PC-9 (cell line): ENCODE results near the gene IDNK. TPM values are rescaled to one million over a fixed set of nuclear protein-coding genes. Genes with fewer than 3 reads are reported as not detected.

Experiments
- BruUV-seq: library from RNA; stranded (reverse); fragments of 400-500 nt; replicated peaks from 2 replicates; lab custom pipeline; 2021; lab: Mats Ljungman, UMichigan
- CTCF ChIA-PET: fragments of 300-600 bp; sonication (Branson Sonifier 250); formaldehyde crosslinking; loops from one replicate; lab custom pipeline; 2022; ENCODE audit warnings: antibody characterized with exemption; lab: Charles Lee
- POLR2A ChIA-PET: fragments of 300-600 bp; sonication (Branson Sonifier 250); formaldehyde crosslinking; loops from one replicate; lab custom pipeline; 2022; ENCODE audit warnings: antibody characterized with exemption; ENCODE audit not compliant: unreplicated experiment; lab: Charles Lee
- DNase-seq, 2 experiments: peaks; one replicate each; pipeline versions ENCODE4 v3.0.0 to v3.0.0-alpha.2; 2015 to 2022; ENCODE audit warnings: mixed read lengths in 1 of 2
- H2AFZ ChIP-seq: fragments of 200-600 bp; sonication (generic); 2 replicates; pipeline ENCODE4 v1.8.1; 2017; ENCODE audit warnings: antibody characterized with exemption
- H3F3A ChIP-seq: fragments of 200-600 bp; sonication (generic); 2 replicates; pipeline ENCODE4 v1.8.1; 2017; ENCODE audit warnings: antibody characterized with exemption, mild to moderate bottlenecking, low read depth; ENCODE audit not compliant: insufficient read depth
- H3K27ac ChIP-seq: fragments of 200-600 bp; sonication (generic); 2 replicates; pipeline ENCODE4 v1.6.1; 2016; ENCODE audit warnings: mixed run types
- H3K27me3 ChIP-seq: fragments of 200-600 bp; sonication (generic); 2 replicates; pipeline ENCODE4 v1.6.1; 2016; ENCODE audit warnings: low read depth, mixed run types; ENCODE audit not compliant: insufficient read depth
- H3K36me3 ChIP-seq: fragments of 200-600 bp; sonication (generic); 2 replicates; pipeline ENCODE4 v1.6.1; 2016; ENCODE audit warnings: low read depth, mixed run types
- H3K4me1 ChIP-seq: fragments of 200-600 bp; sonication (generic); replicated peaks from 2 replicates; pipeline ENCODE4 v1.6.1; 2016; ENCODE audit warnings: mixed run types; ENCODE audit not compliant: insufficient read depth
- H3K4me2 ChIP-seq: fragments of 200-600 bp; sonication (generic); 2 replicates; pipeline ENCODE4 v1.6.1; 2017; ENCODE audit warnings: mixed run types
- H3K4me3 ChIP-seq: fragments of 200-600 bp; sonication (generic); 2 replicates; pipeline ENCODE4 v1.6.1; 2016; ENCODE audit warnings: mixed run types
- H3K79me2 ChIP-seq: fragments of 200-600 bp; sonication (generic); 2 replicates; pipeline ENCODE4 v1.6.1; 2017; ENCODE audit warnings: low read depth, mixed run types
- H3K9me2 ChIP-seq: fragments of 200-600 bp; sonication (generic); 2 replicates; pipeline ENCODE4 v1.8.1; 2017; ENCODE audit warnings: mild to moderate bottlenecking; ENCODE audit not compliant: insufficient read depth
- H3K9me3 ChIP-seq: fragments of 200-600 bp; sonication (generic); 2 replicates; pipeline ENCODE4 v1.8.1; 2016; ENCODE audit warnings: low read depth; ENCODE audit not compliant: insufficient read depth
- H4K20me1 ChIP-seq: fragments of 200-600 bp; sonication (generic); 2 replicates; pipeline ENCODE4 v1.8.1; 2017; ENCODE audit not compliant: insufficient read depth
- EZH2 ChIP-seq: fragments of 200-600 bp; sonication (generic); IDR thresholded peaks from 2 replicates; pipeline ENCODE4 v1.8.0; 2017; ENCODE audit warnings: antibody characterized with exemption, low read depth
- intact Hi-C: fragments of 100-400 bp; cut with micrococcal nuclease; formaldehyde crosslinking; loops from one replicate; pipeline ENCODE4 v1.10.0; 2022; ENCODE audit not compliant: unreplicated experiment
- total RNA-seq: library from RNA; stranded (reverse); gene quantifications from 2 replicates; pipeline ENCODE4 v1.2.3, GENCODE V29; 2021
- TF ChIP-seq, protein P1 (sequence below): fragments of 200-600 bp; sonication (generic); conservative IDR thresholded peaks from 2 replicates; pipeline ENCODE4 v1.6.1; 2017; ENCODE audit warnings: mixed run types, antibody characterized with exemption, mild to moderate bottlenecking, moderate library complexity

Gene IDNK
- total RNA-seq, 1 experiment from 2014 or later, result 1.7 TPM

DNA sequence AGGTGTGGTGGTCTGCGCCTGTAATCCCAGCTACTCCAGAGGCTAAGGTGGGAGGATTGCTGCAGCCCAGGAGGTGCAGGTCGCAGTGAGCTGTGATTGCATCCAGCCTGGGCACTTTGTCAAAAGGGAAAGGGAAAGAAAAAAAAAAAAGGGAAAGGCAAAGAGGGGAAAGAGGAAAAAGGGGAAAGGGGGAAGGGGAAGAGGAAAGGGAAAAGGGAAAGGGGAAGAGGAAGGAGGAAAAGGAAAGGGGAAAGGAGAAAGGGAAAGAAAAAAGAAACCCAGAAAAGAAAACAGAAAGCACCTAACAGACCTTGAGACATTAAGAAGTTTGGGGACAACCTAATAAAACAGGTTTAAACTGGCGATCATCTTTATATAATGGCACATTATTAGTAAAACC, 40.0 kb downstream of the IDNK start:
- Histone ChIP-seq H4K20me1 (peaks cover 30% of the 10 kb centered on the region), H3K4me3 (no peak overlapping the region), H3K79me2 (0 out of 2 replicates have a peak, but pooled peaks cover 8% of the 10 kb centered on the region), H3K4me2 (no peak overlapping the region), H3K27me3 (no peaks in the 10 kb centered on the region), H3K27ac (no peak overlapping the region), H3K9me3 (no peaks in the 10 kb centered on the region), H3K36me3 (peaks cover 53% of the 10 kb centered on the region), H3K4me1 (no peaks in the 10 kb centered on the region), H3K9me2 (no peaks in the 10 kb centered on the region), H2AFZ (no peak overlapping the region), H3F3A (no peaks in the 10 kb centered on the region; the same call in 1 of the 2 replicates)
- intact Hi-C loops, result no loop called here
- DNase-seq, result no peak
- no TSS peak for BruUV-seq
- ChIA-PET POLR2A (no interaction called here), CTCF (no interaction called here)
- TF ChIP-seq EZH2, result no peak
- TF ChIP-seq, protein P1, sequence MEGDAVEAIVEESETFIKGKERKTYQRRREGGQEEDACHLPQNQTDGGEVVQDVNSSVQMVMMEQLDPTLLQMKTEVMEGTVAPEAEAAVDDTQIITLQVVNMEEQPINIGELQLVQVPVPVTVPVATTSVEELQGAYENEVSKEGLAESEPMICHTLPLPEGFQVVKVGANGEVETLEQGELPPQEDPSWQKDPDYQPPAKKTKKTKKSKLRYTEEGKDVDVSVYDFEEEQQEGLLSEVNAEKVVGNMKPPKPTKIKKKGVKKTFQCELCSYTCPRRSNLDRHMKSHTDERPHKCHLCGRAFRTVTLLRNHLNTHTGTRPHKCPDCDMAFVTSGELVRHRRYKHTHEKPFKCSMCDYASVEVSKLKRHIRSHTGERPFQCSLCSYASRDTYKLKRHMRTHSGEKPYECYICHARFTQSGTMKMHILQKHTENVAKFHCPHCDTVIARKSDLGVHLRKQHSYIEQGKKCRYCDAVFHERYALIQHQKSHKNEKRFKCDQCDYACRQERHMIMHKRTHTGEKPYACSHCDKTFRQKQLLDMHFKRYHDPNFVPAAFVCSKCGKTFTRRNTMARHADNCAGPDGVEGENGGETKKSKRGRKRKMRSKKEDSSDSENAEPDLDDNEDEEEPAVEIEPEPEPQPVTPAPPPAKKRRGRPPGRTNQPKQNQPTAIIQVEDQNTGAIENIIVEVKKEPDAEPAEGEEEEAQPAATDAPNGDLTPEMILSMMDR, result no peak

DNA sequence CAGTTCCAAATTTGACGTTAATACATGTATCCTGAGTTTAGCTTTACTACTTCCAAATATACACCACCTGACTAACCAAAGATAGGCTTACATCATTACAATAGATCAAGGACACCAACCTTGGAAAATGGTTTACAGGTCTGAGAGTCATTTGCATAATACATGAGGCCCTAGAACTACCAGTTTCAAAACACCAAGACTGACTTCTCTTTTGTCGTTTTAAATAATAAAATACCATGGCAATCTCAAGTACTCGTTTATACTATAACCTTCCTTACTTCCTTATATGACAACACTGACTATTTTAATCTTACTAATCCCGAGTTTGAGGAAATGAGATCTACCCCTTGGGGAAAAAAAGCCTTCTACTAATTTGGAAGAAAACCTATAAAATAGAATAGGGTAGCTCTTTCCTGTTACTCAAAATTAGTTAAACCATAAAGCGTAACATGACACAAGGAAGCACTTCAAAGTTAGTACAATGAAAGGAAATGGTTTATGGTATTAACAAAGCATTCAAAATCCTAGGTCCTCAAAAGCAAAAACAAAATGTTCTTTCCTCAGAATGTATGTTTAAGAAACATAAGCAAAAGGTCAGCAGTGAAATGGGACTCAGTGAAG, 42.7 kb downstream of the IDNK start:
- Histone ChIP-seq H3K36me3 (peaks cover 53% of the 10 kb centered on the region), H3K79me2 (0 out of 2 replicates have a peak, but pooled peaks cover 8% of the 10 kb centered on the region), H3K4me3 (no peak overlapping the region), H3K9me3 (no peaks in the 10 kb centered on the region), H2AFZ (no peak overlapping the region), H4K20me1 (peaks cover 30% of the 10 kb centered on the region), H3F3A (no peaks in the 10 kb centered on the region; the same call in 1 of the 2 replicates), H3K9me2 (no peaks in the 10 kb centered on the region), H3K27ac (no peak overlapping the region), H3K27me3 (no peaks in the 10 kb centered on the region), H3K4me2 (no peak overlapping the region), H3K4me1 (no peaks in the 10 kb centered on the region)
- DNase-seq, result no peak
- intact Hi-C loops, result no loop called here
- TF ChIP-seq, protein P1, result no peak
- no peak for TF ChIP-seq EZH2
- CTCF ChIA-PET, result no interaction called here
- no TSS peak for BruUV-seq
- POLR2A ChIA-PET, result no interaction called here

DNA sequence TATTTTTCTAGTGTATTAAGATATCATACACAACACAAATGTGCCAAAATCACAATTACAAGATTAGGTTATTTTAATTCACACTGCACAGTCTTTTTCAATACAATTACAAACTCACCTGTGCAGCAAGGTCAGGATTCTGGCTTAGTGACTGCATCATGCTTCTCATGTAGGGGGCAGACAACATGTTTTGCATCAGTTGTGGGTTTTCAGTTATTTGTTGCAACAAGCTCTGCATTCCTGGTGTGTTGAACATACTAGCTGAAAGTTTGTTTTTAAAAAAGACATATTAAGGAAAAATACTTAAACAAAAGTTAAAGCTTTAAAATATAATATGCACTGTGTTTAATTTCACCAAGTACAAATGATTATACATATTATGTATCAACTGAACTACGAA, 46.1 kb downstream of the IDNK start:
- ChIA-PET POLR2A (no interaction called here), CTCF (no interaction called here)
- no peak overlapping the region for H3K4me3 ChIP-seq
- H3K9me3 ChIP-seq, result no peaks in the 10 kb centered on the region
- BruUV-seq, result no TSS peak
- H4K20me1 ChIP-seq, result peaks cover 42% of the 10 kb centered on the region
- H3K4me1 ChIP-seq, result no peaks in the 10 kb centered on the region
- H3F3A ChIP-seq, result no peaks in the 10 kb centered on the region; the same call in 1 of the 2 replicates
- no peak overlapping the region for H3K4me2 ChIP-seq
- no peaks in the 10 kb centered on the region for H3K9me2 ChIP-seq
- H3K27me3 ChIP-seq, result no peaks in the 10 kb centered on the region
- H3K27ac ChIP-seq, result no peak overlapping the region
- H3K79me2 ChIP-seq, result peaks cover 9% of the 10 kb centered on the region; the same call in 1 of the 2 replicates
- intact Hi-C loops, result no loop called here
- no peak for TF ChIP-seq EZH2
- H3K36me3 ChIP-seq, result peaks cover 36% of the 10 kb centered on the region
- no peak overlapping the region for H2AFZ ChIP-seq
- no peak for DNase-seq
